Suprapubic skin (tissue), 4 donors: Measurements from ENCODE around the gene MFAP1. TPM values are rescaled to one million over a fixed set of nuclear protein-coding genes. Genes with fewer than 3 reads are reported as not detected.
A peak's percentile ranks its signal among the peaks of the same experiment; 100 is the strongest.
"Not testable (repeated sequence)": the region's sequence is repeated elsewhere in the genome, so short reads cannot be mapped to it uniquely, and the experiment has no call there.

Experiments
- DNase-seq, 2 donors: peaks; one replicate each; pipeline ENCODE4 v3.0.0-alpha.2; 2019; ENCODE audit warnings: low spot score in 2 of 2
- H3K27ac ChIP-seq: fragments of 200-600 bp; sonication (generic); one replicate; pipeline ENCODE4 v1.5.1; 2019
- H3K27me3 ChIP-seq: fragments of 200-600 bp; sonication (generic); one replicate; pipeline ENCODE4 v1.5.1; 2019
- H3K36me3 ChIP-seq: fragments of 200-600 bp; sonication (generic); one replicate; pipeline ENCODE4 v1.5.1; 2019
- H3K4me1 ChIP-seq: fragments of 200-600 bp; sonication (generic); one replicate; pipeline ENCODE4 v1.5.1; 2019
- H3K4me3 ChIP-seq: fragments of 200-600 bp; sonication (generic); one replicate; pipeline ENCODE4 v1.5.1; 2019; ENCODE audit warnings: mild to moderate bottlenecking
- H3K9me3 ChIP-seq: fragments of 200-600 bp; sonication (generic); one replicate; pipeline ENCODE4 v1.5.1; 2019
- CTCF ChIP-seq, 2 donors: fragments of 200-600 bp in 1 of 2; fragments of 450-650 bp in 1 of 2; sonication (generic) in 1 of 2; IDR thresholded peaks; one replicate each; pipeline ENCODE4 v1.5.1; 2016 to 2019; ENCODE audit warnings: antibody characterized with exemption in 2 of 2, mild to moderate bottlenecking in 1 of 2, moderate library complexity in 1 of 2
- EP300 ChIP-seq: sonication (generic); formaldehyde crosslinking; IDR thresholded peaks from one replicate; pipeline ENCODE4 v1.6.1; 2017; ENCODE audit warnings: antibody characterized with exemption
- POLR2A ChIP-seq, 2 donors: fragments of 450-650 bp; IDR thresholded peaks; one replicate each; pipeline ENCODE4 v1.6.1; 2017; ENCODE audit warnings: antibody characterized with exemption in 2 of 2, mild to moderate bottlenecking in 2 of 2, moderate library complexity in 2 of 2
- POLR2AphosphoS5 ChIP-seq, 3 donors: sonication (generic); formaldehyde crosslinking; IDR thresholded peaks; one replicate each; pipeline ENCODE4 v1.6.1; 2017; ENCODE audit warnings: antibody characterized with exemption in 3 of 3
- WGBS: methylation state at CpG from one replicate; pipeline ENCODE4 v1.1.5; 2018; 5-methylcytosine and 5-hydroxymethylcytosine counted together
- total RNA-seq, 4 donors: library from RNA; depleted of rRNA; stranded (reverse); fragments of >200 nt; gene quantifications; one replicate each; pipeline ENCODE4 v1.1.0, GENCODE V29; 2016

MFAP1 gene
- total RNA-seq, 4 donors from 2014 or later: 12.8 to 17.7 (median 15.4) TPM

- no peaks in the 10 kb centered on the region for H3K27me3 ChIP-seq
- no peaks in the 10 kb centered on the region for H3K4me1 ChIP-seq
- no peaks in the 10 kb centered on the region for H3K9me3 ChIP-seq
- DNase-seq: no peak
- no peak overlapping the region for H3K4me3 ChIP-seq
- no peak overlapping the region for H3K27ac ChIP-seq
- H3K36me3 ChIP-seq: peaks cover 7% of the 10 kb centered on the region
- TF ChIP-seq CTCF (IDR thresholded peaks at IDR 0.05): no peak
- TF ChIP-seq EP300: no peak
- TF ChIP-seq POLR2A (IDR thresholded peaks at IDR 0.05): no peak
- TF ChIP-seq POLR2AphosphoS5 (IDR thresholded peaks at IDR 0.05): no peak
- 78% methylated on average over 2 of the region's 2 CpGs for WGBS
Measured at GRCh38 chr15:43868406-43868805, 43.9 kb upstream of the MFAP1 start.

- 90% methylated on average over 5 of the region's 5 CpGs for WGBS
- DNase-seq: peak in 1 of 2 donors; percentile 34
- H3K4me3 ChIP-seq: no peak overlapping the region
- no peaks in the 10 kb centered on the region for H3K27me3 ChIP-seq
- no peak for TF ChIP-seq CTCF (IDR thresholded peaks at IDR 0.05)
- no peak for TF ChIP-seq POLR2AphosphoS5 (IDR thresholded peaks at IDR 0.05)
- no peak for TF ChIP-seq EP300
- no peak for TF ChIP-seq POLR2A (IDR thresholded peaks at IDR 0.05)
- no peaks in the 10 kb centered on the region for H3K4me1 ChIP-seq
- H3K9me3 ChIP-seq: no peaks in the 10 kb centered on the region
- no peak overlapping the region for H3K27ac ChIP-seq
- H3K36me3 ChIP-seq: peaks cover 13% of the 10 kb centered on the region
Measured at GRCh38 chr15:43867096-43867495, 42.6 kb upstream of the MFAP1 start.

- H3K27ac ChIP-seq, H3K9me3 ChIP-seq, H3K4me3 ChIP-seq, DNase-seq, H3K27me3 ChIP-seq, H3K4me1 ChIP-seq: not testable (repeated sequence)
- H3K36me3 ChIP-seq: peaks cover 13% of the 10 kb centered on the region
- 97% methylated on average over 10 of the region's 10 CpGs for WGBS
Measured at GRCh38 chr15:43866636-43867035, 42.1 kb upstream of the MFAP1 start.

- H3K9me3 ChIP-seq: no peaks in the 10 kb centered on the region
- H3K27me3 ChIP-seq: no peaks in the 10 kb centered on the region
- TF ChIP-seq EP300 (no peak), CTCF (IDR thresholded peaks at IDR 0.05) (no peak), POLR2A (IDR thresholded peaks at IDR 0.05) (no peak), POLR2AphosphoS5 (IDR thresholded peaks at IDR 0.05) (no peak)
- WGBS: 74% methylated on average over 4 of the region's 4 CpGs
- H3K36me3 ChIP-seq: peaks cover 29% of the 10 kb centered on the region
- no peak overlapping the region for H3K27ac ChIP-seq
- H3K4me3 ChIP-seq: no peak overlapping the region
- DNase-seq: no peak
- no peaks in the 10 kb centered on the region for H3K4me1 ChIP-seq
Measured at GRCh38 chr15:43859546-43859945, 35.1 kb upstream of the MFAP1 start.

- 94% methylated on average over 6 of the region's 6 CpGs for WGBS
- no peaks in the 10 kb centered on the region for H3K4me1 ChIP-seq
- no peaks in the 10 kb centered on the region for H3K27me3 ChIP-seq
- H3K4me3 ChIP-seq: no peak overlapping the region
- DNase-seq: no peak
- no peak for TF ChIP-seq EP300
- TF ChIP-seq POLR2AphosphoS5 (IDR thresholded peaks at IDR 0.05): no peak
- TF ChIP-seq CTCF (IDR thresholded peaks at IDR 0.05): no peak
- TF ChIP-seq POLR2A (IDR thresholded peaks at IDR 0.05): no peak
- H3K9me3 ChIP-seq: no peaks in the 10 kb centered on the region
- peaks cover 35% of the 10 kb centered on the region for H3K36me3 ChIP-seq
- H3K27ac ChIP-seq: no peak overlapping the region
Measured at GRCh38 chr15:43854801-43855200, 30.3 kb upstream of the MFAP1 start.

GRCh38 chr15:43852607-43853006, 28.1 kb upstream of the MFAP1 start:
- TF ChIP-seq CTCF (IDR thresholded peaks at IDR 0.05) (no peak), EP300 (no peak), POLR2A (IDR thresholded peaks at IDR 0.05) (no peak), POLR2AphosphoS5 (IDR thresholded peaks at IDR 0.05) (no peak)
- peaks cover 19% of the 10 kb centered on the region for H3K36me3 ChIP-seq
- 97% methylated on average over 4 of the region's 4 CpGs for WGBS

More at GRCh38 chr15:43852607-43853006, 28.1 kb upstream of the MFAP1 start:
- no peaks in the 10 kb centered on the region for H3K4me1 ChIP-seq
- no peaks in the 10 kb centered on the region for H3K27me3 ChIP-seq
- no peaks in the 10 kb centered on the region for H3K9me3 ChIP-seq
- no peak overlapping the region for H3K4me3 ChIP-seq
- DNase-seq: no peak
- H3K27ac ChIP-seq: no peak overlapping the region
